HCT116 (cell line): ENCODE results near the gene TRIM27.

ENCODE experiments used
- EZH2 ChIP-seq: fragments of 200-600 bp; sonication (generic); IDR thresholded peaks from 2 replicates; pipeline ENCODE4 v1.6.1; 2017; ENCODE audit warnings: antibody characterized with exemption, mixed run types
- TF ChIP-seq, protein P1 (sequence below), 3 experiments: fragments of 200-600 bp in 1 of 3; sonication (generic) in 1 of 3; IDR thresholded peaks in 2 of 3; conservative IDR thresholded peaks in 1 of 3; 2 replicates each; pipeline ENCODE4 v1.5.1; 2012 to 2017; ENCODE audit warnings: low read depth in 2 of 3, low read length in 2 of 3, antibody characterized with exemption in 1 of 3, borderline replicate concordance in 1 of 3, control low read depth in 1 of 3, mild to moderate bottlenecking in 1 of 3, mixed read lengths in 1 of 3, mixed run types in 1 of 3, moderate library complexity in 1 of 3; ENCODE audit not compliant: insufficient read depth in 1 of 3

DNA sequence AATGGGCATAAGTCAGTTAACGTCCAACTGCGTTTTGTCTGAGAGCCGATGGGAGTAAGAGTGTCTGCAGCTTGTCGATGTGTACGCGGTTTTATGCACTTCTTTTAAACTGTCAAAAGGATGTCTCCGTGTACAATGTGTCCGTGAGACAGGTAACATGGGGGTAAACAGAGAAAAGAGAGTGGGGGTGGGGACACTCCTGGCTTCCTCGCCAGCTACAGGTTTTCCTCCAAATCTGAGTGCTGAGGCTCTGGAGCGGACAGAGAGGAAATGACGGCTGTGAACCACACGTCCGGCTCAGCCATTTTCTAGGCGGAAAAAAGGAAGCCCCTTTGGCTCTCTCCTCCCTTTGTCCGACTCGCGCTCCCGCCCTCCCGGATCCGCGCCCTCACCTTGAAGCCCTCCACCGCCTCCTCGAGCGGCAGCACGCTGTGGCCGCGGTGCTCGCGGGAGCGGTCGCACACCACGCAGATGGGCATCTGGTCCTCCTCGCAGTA is 916 bp downstream of the TRIM27 start:
- TF ChIP-seq EZH2: no peak
- TF ChIP-seq, protein P1, sequence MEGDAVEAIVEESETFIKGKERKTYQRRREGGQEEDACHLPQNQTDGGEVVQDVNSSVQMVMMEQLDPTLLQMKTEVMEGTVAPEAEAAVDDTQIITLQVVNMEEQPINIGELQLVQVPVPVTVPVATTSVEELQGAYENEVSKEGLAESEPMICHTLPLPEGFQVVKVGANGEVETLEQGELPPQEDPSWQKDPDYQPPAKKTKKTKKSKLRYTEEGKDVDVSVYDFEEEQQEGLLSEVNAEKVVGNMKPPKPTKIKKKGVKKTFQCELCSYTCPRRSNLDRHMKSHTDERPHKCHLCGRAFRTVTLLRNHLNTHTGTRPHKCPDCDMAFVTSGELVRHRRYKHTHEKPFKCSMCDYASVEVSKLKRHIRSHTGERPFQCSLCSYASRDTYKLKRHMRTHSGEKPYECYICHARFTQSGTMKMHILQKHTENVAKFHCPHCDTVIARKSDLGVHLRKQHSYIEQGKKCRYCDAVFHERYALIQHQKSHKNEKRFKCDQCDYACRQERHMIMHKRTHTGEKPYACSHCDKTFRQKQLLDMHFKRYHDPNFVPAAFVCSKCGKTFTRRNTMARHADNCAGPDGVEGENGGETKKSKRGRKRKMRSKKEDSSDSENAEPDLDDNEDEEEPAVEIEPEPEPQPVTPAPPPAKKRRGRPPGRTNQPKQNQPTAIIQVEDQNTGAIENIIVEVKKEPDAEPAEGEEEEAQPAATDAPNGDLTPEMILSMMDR (IDR thresholded peaks at IDR 0.05 in 2 of 3, conservative IDR thresholded peaks at IDR 0.05 in 1 of 3; ENCODE audit: borderline replicate concordance in 1 of 3, insufficient read depth in 1 of 3, low read depth in 2 of 3, low read length in 2 of 3): no peak
